HG02885 (cell line): Measurements from ENCODE around the gene PTGDS.

Experiments
- ATAC-seq: cut with Tn5 transposase; IDR thresholded peaks from one replicate; pipeline ENCODE4 v1.9.1; 2021; ENCODE audit warnings: mild to moderate bottlenecking; ENCODE audit not compliant: unreplicated experiment, poor library complexity

PTGDS gene

DNA sequence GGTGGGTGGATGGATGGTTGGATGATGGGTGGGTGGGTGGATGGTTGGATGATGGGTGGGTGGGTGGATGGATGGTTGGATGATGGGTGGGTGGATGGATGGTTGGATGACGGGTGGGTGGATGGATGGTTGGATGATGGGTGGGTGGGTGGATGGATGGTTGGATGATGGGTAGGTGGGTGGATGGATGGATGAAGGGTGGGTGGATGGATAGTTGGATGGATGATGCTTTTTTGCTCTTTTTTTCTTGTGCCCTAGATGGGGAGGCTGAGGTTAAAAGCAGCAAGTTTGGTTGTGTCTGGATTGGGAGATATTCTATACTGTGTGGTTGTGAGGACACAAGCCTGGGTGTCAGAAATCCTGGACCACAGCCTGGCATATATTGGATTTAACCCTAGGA lies 19.8 kb upstream of the PTGDS start:
- ATAC-seq, result no peak

DNA sequence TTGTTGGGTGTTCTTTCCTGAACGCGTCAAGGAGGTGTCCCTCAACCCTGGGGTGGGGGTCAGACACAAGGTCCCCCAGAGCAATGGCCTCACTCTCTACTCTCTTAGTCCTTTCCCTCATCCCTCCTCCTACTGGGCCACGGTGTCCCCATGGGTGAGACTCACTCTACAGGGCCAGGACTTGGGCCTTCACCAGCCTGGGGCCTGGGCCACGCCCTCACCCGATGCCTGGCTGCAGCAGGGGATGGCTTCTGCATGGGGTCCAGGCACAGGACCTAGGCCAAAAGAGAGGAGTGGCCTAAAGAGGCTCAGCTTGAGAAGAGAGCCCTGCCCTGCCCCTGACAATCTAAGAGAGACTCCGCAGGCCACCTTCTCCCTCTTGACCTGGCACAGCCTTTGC lies 19.4 kb upstream of the PTGDS start:
- no peak for ATAC-seq

DNA sequence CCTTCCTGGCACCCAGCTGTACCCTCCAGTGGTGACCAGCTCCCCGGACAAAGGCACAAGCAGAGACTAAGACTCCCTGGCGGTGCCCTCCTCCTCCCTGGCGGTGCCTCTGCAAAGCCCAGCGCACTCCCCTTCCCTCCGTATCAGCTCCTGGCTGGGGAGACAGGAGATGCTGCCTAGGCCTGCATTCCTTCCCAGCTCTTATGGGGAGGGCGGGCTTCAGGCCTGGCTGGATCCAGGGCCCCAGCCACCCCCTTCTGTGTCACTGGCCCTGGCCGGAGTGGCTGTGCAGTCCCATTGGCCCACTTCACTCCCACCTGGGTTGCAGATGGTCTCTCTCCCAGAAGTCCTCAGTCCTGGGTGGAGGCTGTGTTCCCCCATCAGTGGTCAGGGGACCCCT lies 18.8 kb upstream of the PTGDS start:
- ATAC-seq, result no peak

DNA sequence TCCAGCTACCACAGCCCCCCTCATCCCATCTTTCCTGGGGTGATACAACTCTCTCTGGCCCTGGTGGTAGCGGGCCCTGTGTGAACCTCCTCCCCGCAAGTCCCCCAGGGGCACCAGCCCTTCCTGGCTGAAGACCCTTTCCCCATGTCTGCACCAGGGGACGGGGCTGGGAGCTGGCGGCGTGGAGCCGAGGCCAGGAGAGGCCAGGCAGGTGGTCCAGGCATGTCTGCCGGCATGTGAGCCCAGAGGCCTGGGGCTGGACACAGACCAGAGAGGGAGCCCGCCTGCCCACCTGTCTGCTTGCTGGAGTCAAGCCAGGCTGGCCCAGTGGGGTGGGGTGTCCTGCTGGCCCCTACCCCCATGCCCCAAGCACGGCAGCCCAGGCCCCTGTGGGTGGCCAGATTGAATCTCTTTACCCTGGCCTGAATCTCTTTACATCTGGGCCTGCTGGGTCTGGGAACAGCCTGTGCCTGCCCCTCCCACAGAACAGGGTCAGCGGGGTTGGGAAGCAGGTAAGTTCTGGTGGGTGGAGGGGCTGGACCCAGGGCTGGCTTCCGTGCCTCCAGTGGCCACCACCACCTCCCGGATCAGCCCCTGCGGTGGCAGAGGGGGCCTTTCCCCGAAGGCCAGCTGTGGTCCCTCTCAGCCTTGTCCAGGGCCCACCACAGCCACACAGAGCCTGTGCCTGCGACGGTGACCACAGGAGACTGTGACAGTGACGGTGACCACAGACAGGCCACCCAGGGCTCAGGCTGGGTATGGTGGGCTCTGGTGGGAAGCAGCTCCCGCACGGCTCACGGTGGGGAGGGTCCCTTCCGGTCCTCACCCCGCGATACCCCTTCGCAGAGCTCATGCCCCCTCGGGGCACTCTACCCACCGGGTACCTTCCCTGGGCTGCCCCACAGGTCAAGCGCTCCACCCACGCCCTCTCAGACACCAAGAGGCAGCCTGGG lies 18.1 kb upstream of the PTGDS start:
- ATAC-seq, result no peak

DNA sequence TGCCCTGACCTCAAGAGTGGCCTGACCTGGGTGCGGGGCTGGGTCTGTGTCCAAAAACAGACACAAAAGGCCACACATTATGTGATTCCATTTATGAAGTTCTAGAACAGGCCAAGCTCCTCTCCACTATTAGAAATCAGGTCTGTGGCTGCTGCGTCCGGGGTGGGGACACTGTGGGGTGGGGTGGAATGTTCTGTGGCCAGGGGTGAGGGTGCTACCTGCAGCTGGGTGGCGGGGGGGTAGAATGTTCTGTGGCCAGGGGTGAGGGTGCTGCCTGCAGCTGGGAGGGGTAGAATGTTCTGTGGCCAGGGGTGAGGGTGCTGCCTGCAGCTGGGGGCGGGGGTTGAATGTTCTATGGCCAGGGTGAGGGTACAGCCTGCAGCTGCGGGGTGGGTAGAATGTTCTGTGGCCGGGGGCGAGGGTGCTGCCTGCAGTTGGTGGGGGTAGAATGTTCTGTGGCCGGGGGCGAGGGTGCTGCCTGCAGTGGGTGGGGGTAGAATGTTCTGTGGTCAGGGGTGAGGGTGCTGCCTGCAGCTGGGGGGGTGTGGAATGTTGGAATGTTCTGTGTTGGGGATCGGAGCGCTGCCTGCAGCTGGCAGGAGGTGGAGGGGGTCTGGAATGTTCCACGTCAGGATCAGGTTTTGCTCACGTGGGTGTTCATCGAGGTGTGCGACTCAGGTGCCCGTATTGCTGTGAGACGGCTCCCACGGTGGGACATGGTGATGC lies 16.9 kb upstream of the PTGDS start:
- no peak for ATAC-seq

DNA sequence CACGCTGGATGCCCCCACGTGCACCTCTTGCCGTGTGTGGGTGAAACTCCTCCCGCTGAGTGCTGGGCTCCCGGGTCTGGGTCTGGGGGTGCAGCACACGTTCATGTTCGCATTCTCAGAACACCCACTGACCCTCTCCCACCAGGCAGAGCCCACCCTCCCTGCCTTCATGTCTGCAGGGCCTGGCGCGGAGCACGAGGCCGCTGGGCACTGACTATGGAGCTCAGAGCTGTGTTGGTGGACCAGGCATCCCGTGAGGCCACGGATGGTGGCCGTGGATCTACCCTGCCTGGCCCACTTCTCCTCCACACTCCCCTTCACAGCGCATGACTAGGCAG lies 16.4 kb upstream of the PTGDS start:
- no peak for ATAC-seq

DNA sequence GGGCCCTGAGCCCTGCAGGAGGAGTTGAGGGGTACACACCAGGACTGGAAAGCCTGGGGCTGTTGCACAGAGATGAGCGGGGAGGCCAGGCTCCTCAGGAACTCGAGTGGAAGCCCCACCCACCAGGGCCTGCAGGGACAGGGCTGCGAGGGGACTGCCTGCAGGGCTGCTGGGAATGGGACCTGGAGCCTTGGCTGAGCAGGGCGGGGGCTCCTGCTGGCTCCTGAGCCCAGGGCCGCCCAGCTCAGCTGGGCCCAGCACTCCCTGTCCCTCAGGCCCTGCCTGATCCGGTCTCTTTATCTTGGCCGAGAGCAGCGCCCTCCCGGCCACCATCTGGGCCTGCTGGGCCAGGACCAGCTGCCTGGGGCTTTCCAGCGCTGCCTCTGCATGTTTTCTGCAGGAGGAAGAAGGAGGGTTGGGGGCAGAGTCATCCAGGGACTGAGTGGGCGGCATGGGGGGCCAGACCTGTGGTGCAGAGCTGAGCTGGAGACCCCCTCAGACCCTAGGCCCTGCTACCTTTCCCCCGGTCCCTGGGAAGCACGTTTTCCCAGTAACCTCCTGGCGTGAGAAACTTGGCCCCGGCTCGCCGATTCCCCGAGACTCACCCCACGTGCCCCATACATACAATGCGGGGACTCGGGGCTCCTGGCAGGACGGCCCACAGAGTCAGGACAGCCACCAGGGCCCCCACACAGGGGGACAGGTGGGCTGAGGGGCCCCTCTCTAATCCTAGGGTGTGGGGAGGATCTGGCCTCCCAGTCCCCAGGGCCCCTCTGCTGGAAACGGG lies 15.8 kb upstream of the PTGDS start:
- no peak for ATAC-seq

DNA sequence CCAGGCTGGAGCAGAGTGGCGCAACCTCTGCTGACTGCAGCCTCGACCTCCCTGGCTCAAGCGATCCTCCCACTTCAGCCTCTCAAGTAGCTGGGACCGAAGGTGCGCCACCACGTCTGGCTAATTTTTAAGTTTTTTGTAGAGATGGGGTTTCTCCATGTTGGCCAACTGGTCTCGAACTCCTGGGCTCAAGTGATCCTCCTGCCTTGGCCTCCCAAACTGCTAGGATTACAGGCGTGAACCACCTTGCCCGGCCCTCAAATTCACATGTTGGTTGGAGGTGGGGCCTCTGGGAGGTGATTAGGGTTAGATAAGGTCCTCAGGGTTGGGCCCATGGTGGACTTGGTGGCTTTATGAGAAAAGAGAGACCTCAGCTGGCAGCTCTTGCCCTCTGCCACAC lies 15.1 kb upstream of the PTGDS start:
- ATAC-seq, result no peak

DNA sequence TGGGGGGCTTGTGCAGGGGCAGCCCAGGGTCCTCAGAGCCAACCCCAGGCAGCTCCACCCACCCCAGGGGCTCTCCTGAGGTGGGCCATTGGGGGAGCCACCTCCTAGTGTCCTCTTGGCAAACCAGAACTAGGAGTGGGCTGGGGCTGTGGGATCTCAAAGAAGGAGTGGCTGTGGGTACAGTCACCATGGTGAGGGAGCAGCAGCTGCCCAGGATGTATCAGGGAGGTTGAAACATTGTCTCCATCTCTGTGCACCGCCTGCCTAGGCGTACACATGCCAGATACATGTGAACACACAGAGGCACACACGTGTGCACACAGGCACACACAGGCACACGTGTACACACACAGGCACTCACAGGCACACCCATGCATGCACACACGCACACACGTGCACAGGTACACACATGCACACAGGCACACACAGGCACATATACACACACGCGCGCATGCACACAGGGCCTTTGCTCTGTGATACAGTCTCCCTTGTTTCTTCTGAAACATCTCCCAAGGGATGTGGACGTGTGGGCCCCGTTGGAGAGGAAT lies 14.5 kb upstream of the PTGDS start:
- no peak for ATAC-seq

DNA sequence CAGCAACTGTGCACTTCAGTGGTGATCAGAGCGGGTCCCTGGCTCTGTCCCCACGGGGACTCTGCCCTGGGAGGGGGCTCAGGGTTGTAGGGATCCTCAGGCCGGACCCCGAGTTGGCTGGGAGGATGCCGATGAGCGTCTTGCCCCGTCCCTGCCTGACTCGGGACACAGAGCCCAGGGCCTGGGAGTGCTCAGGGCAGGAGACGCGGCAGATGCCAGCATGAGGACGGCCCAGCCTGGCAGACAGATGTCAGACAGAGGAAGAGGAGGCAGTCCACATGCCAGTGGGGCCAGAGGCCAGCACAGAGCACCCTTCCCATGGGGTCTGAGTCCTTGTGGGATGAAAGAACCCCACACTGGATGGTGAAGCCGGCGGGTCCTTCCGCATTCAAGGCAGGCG lies 14.0 kb upstream of the PTGDS start:
- ATAC-seq, result no peak

DNA sequence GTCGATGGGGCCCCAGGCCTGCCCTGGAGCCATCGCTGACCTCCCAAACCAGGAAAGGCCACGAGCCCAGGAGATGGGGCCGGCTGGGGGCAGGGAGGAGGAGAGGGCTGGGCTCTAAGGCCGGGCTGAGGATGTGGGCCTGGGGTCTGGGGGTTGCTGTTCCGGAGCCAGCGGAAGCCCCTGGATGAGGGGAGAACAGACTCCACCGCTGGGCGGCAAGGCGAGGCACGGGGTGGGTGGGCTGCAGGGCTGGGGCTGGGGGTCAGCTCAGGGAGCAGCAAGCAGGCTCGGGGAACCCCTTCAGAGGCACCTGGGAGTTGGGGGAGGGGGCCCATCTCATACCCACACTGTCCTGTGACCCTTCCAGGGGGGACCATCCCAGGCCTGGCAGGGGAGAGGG lies 13.6 kb upstream of the PTGDS start:
- ATAC-seq, result no peak

DNA sequence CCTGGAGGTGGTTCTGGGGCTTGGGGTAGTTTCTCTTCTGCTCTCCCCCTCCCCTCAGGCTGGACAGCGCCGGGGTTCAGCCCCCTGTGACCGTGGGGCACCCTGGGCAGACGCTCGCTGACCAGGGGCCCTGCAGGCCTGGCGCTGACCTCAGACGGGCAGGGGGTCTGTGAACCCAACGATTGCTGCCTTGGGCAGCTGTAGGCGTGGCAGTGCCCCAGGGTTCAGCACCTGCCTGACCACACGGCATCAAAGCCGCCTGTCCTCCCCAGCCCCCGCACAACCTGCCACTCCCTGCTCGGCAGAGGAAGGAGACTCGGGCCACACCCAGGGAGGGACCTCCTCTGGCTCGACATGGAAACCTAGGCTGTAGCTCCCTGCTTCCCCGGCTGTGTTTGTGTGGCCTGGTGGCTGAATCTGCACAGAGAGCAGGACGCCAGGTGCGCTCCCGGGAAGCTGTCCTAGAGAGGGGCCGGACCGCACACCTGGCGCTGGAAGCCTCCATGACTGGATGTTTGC lies 13.1 kb upstream of the PTGDS start:
- no peak for ATAC-seq

DNA sequence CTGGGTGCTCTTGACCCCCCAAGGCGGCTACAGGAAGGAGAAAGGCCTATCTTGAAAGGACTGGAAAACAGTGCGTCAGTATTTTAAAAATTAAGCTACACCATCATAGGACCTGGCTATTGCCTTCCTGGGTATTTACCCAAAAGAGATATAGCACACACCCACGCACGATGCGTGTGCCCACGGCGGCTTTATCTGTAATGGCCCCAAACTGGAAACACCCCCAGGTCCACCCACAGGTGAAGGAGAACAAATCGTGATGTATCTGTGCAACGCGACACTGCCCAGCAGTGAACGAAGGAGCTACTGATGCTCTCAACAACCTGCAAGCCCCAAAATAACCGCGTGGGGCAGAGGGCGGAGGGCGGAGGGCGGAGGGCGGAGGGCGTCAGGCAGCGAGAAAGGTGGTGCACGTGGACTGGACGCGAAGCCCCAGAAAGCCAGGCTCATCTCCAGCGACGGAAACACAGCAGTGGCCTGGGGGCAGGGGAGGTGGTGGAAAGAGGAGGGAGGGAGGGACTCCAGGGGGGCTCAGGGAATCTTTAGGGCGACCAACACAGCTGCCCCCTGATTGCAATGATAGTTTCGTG lies 12.4 kb upstream of the PTGDS start:
- ATAC-seq, result no peak

DNA sequence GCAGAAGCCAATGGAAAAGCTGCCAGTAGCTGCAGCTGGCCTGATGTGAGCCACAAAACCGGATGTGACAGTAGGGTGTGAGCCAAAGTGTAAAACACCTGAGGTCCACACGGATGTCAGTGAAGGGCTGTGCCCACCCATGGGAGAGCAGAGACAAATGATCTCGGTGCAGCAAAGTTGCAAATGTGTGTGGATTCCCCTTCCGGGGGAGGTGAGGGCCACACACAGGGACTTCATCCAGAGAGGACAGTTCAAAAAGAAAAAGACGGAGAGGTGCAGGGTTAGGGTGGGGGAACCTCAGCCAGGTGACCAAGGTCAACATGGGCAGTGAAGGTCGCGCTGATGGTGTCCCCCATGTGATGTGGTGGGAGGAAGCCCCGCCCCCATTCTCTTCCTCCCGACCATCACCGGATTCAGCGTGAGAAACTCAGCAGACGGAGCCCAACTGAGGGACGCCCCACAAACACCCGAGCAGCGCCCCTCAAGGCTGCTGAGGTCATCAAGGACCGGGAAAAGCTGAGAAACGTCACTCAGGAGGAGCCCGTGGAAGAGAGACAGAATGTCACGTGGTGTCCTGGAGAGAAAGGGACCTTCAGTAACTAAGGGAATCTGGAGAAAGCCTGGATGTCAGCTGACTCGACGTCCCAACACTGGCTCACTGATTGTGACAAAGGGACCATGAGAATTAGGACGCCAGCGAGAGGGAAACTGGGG lies 11.4 kb upstream of the PTGDS start:
- no peak for ATAC-seq

DNA sequence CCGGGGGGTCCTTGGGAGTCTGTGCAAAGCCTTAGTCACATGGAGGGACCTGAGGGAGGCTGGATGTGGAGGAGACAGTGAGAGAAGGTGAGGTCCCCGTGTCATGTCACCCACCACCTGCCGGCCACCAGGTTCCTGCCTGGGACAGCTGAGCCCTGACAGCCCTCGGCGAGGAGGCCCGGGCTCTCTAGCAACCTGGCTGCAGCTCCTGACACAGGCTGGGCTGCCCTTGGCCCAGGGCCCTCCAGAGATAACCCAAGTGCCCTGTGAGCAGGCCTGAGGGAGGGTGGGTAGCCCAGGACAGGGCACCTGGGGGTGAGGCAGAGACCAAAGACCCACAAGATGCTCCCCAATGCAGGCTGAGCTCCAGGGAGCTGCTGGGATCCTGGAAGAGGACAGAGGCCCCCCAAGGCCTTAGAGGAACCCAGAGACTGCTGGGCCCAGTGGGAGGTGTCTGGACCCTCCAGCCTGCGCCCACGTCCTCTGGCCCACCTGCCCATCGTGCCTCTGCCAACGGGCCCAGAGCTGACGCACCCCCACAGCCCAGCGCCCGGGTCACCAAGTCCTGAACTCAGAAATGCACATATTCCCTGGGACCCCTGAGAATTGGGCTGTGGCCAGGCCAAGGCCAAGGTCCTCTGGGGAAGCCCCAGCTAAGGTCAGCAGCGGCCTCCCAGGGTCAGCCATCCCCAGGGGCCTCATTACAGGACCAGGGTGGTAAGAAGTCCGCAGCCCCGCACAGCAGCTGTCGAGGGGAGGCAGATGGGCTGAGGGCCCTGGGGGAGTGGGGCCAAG lies 8.8 kb upstream of the PTGDS start:
- no peak for ATAC-seq

DNA sequence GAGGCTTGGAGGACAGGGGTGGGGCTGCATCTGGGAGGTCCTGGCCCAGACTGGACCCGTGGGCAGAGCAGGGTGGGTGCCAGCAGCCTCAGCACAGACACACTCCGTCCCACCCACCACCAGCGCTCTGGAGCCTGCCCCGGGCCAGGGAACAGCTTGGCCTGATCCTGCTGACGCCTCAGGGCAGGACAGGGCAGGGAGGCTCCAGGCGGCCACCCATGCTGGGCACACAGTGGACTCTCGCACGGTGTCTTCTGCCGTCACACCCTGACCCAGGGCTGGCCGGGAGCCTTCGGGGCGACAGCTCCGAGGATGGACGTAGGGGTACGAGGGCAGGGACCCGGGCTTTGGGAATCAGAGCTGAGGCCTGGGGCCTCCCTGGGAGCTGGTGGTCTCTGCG lies 8.2 kb upstream of the PTGDS start:
- no peak for ATAC-seq

DNA sequence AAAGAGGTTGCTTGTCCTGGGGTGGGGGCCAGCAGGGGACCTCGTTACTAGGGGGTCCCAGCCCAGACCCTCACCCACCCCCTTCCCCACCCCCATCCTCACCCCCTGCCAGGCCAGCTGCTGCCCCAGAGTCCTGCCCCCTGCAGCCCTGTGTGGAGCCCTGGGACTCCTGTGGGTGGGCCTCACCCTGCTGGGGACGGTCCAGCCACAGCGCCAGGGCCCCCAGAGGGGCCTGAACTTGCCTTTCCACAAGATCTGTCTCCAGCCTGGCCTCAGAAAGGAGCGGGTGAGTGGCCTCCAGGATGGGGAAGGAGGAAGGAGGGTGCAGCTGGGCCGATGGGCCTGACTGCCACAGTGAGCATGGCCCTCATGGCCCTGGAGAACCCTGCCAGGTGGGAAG lies 7.5 kb upstream of the PTGDS start:
- no peak for ATAC-seq

DNA sequence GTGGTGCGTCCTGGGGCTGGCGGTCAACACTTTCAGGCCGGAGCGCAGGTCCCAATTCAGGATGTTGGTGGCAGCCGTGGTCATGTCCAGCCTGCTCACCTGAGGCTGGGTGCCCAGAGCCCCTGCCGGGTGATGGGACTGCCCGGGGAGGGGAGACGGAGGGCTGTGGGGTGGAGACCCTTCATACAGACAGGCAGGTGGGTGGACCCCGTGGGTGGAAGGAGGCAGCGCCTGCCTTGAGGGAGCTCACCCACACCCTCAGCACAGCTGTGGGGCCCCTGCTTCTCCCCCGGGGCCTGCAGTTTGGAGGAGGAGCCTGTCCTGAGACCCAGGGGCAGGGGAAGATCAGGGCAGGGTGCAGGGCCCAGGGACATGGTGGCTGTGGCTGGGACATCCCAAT lies 6.9 kb upstream of the PTGDS start:
- ATAC-seq, result no peak

DNA sequence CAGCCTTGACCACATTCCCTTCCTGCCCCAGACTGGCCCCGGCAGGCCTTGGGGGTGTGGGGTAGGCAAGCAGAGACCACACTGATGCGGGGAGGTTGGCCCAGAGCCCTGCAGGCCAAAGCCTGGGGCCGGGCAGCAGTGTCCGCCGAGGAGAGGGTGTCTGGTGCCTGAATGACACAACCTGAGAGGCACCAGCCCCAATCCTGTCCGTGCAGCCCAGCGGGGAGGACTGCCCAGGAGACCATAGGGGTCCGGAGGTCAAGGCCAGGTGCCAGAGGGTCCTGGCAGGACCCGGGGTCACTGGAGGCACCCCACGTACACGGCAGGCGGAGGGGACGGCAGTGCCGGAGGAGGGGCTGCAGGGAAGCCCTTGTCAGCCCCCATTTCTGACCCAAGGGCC lies 5.6 kb upstream of the PTGDS start:
- no peak for ATAC-seq
